22Rv1 (cell line): ENCODE data around the gene CENPW.

Experiments
- ZFX ChIP-seq: fragments of 450-650 bp; IDR thresholded peaks from 2 replicates; pipeline ENCODE4 v1.6.1; 2017; ENCODE audit warnings: antibody characterized with exemption, borderline replicate concordance
- TF ChIP-seq, protein P1 (sequence below): fragments of 450-650 bp; IDR thresholded peaks from 2 replicates; pipeline ENCODE4 v1.5.1; 2017; ENCODE audit warnings: mild to moderate bottlenecking

DNA sequence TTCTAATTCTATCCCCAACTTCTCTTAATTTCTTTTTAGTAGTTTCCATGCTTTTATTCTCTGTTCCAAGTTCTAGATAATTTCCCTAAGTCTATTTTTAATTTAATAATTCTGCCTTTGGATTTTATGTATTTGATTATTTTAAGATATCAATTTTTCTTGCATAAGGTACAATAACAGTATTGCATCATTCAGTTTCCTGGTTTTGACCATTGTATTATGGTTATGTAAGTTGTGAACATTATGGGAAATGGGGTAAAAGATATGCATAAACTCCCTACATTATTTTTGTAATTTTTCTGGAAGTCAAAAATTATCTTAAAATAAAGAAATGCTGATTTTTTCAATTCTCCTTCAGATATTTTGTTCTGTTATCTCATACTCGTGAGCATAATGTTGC, 21.1 kb upstream of the CENPW start:
- TF ChIP-seq, protein P1, sequence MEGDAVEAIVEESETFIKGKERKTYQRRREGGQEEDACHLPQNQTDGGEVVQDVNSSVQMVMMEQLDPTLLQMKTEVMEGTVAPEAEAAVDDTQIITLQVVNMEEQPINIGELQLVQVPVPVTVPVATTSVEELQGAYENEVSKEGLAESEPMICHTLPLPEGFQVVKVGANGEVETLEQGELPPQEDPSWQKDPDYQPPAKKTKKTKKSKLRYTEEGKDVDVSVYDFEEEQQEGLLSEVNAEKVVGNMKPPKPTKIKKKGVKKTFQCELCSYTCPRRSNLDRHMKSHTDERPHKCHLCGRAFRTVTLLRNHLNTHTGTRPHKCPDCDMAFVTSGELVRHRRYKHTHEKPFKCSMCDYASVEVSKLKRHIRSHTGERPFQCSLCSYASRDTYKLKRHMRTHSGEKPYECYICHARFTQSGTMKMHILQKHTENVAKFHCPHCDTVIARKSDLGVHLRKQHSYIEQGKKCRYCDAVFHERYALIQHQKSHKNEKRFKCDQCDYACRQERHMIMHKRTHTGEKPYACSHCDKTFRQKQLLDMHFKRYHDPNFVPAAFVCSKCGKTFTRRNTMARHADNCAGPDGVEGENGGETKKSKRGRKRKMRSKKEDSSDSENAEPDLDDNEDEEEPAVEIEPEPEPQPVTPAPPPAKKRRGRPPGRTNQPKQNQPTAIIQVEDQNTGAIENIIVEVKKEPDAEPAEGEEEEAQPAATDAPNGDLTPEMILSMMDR, result no peak
- TF ChIP-seq ZFX, result no peak
